IMR-90 (cell line): ENCODE results near the gene TAC4. TPM values are rescaled to one million over a fixed set of nuclear protein-coding genes. Genes with fewer than 3 reads are reported as not detected.

Experiments
- ATAC-seq: fragments of 200-7000 bp; cut with Tn5 transposase; 2 replicates; pipeline ENCODE4 v1.9.1; 2020; ENCODE audit warnings: low read depth, mild to moderate bottlenecking, moderate library complexity
- BruUV-seq: library from RNA; stranded (reverse); fragments of 400-500 nt; replicated peaks from 2 replicates; lab custom pipeline; 2021; lab: Mats Ljungman, UMichigan
- CTCF ChIA-PET: fragments of 300-600 bp; formaldehyde crosslinking; extraction: SDS; loops from one replicate; lab custom pipeline; 2021; ENCODE audit warnings: antibody characterized with exemption; lab: Yijun Ruan, JAX
- POLR2A ChIA-PET: fragments of 300-600 bp; sonication (Branson Sonifier 250); formaldehyde crosslinking; loops from one replicate; lab custom pipeline; 2022; ENCODE audit warnings: antibody characterized with exemption; ENCODE audit not compliant: unreplicated experiment; lab: Charles Lee
- DNase-seq: peaks from one replicate; pipeline ENCODE4 v3.0.0; 2013
- H2AFZ ChIP-seq: replicated peaks from 2 replicates; pipeline ENCODE3; 2013; ENCODE audit warnings: low read length, mild to moderate bottlenecking; ENCODE audit not compliant: poor library complexity
- H2AK5ac ChIP-seq: 2 replicates; pipeline ENCODE4 v1.6.1; 2013; ENCODE audit warnings: low read depth, low read length, inconsistent platforms
- H2AK9ac ChIP-seq: replicated peaks from 2 replicates; pipeline ENCODE3; 2013; ENCODE audit warnings: mild to moderate bottlenecking, low read depth, low read length, moderate library complexity; ENCODE audit not compliant: poor library complexity
- H2BK120ac ChIP-seq: 2 replicates; pipeline ENCODE4 v1.6.1; 2013; ENCODE audit warnings: low read depth, low read length, inconsistent platforms
- H2BK15ac ChIP-seq: 3 replicates; pipeline ENCODE4 v1.6.1; 2013; ENCODE audit warnings: low read depth, low read length, inconsistent platforms
- H2BK20ac ChIP-seq: 2 replicates; pipeline ENCODE4 v1.6.1; 2013; ENCODE audit warnings: low read depth, mild to moderate bottlenecking, inconsistent platforms, low read length, moderate library complexity
- H2BK5ac ChIP-seq: 2 replicates; pipeline ENCODE4 v1.6.1; 2013; ENCODE audit warnings: mild to moderate bottlenecking, low read depth, low read length, inconsistent platforms; ENCODE audit not compliant: poor library complexity, severe bottlenecking
- H3K14ac ChIP-seq: replicated peaks from 2 replicates; pipeline ENCODE4 v1.6.1; 2013; ENCODE audit warnings: low read depth, low read length, inconsistent platforms
- H3K18ac ChIP-seq: 2 replicates; pipeline ENCODE4 v1.6.1; 2013; ENCODE audit warnings: low read depth, low read length, control low read depth
- H3K23ac ChIP-seq: 2 replicates; pipeline ENCODE4 v1.6.1; 2013; ENCODE audit warnings: low read depth, low read length, inconsistent platforms
- H3K27ac ChIP-seq: 2 replicates; pipeline ENCODE4 v1.5.1; 2013; ENCODE audit warnings: mild to moderate bottlenecking, control low read depth, low read length; ENCODE audit not compliant: insufficient read depth
- H3K27me3 ChIP-seq: 2 replicates; pipeline ENCODE4 v1.6.1; 2013; ENCODE audit warnings: low read length; ENCODE audit not compliant: control insufficient read depth, insufficient read depth
- H3K36me3 ChIP-seq: 2 replicates; pipeline ENCODE4 v1.6.1; 2013; ENCODE audit warnings: low read length, mixed read lengths; ENCODE audit not compliant: control insufficient read depth, insufficient read depth
- H3K4ac ChIP-seq: 2 replicates; pipeline ENCODE4 v1.6.1; 2013; ENCODE audit warnings: low read depth, low read length, inconsistent platforms
- H3K4me1 ChIP-seq: 2 replicates; pipeline ENCODE4 v1.6.1; 2013; ENCODE audit warnings: low read length, mixed read lengths; ENCODE audit not compliant: control insufficient read depth, insufficient read depth
- H3K4me2 ChIP-seq: 2 replicates; pipeline ENCODE4 v1.6.1; 2013; ENCODE audit warnings: low read depth, mild to moderate bottlenecking, control low read depth, low read length, moderate library complexity
- H3K4me3 ChIP-seq: 2 replicates; pipeline ENCODE4 v1.5.1; 2013; ENCODE audit warnings: low read depth, mild to moderate bottlenecking, control low read depth, low read length, moderate library complexity; ENCODE audit not compliant: insufficient read depth
- H3K56ac ChIP-seq: 2 replicates; pipeline ENCODE4 v1.6.1; 2013; ENCODE audit warnings: low read length, inconsistent platforms; ENCODE audit not compliant: insufficient read depth; ENCODE audit errors: extremely low read depth
- H3K79me1 ChIP-seq, 2 experiments: 2 replicates each; pipeline ENCODE4 v1.6.1; 2013; ENCODE audit warnings: low read length in 2 of 2, inconsistent platforms in 1 of 2, low read depth in 1 of 2
- H3K9ac ChIP-seq: 2 replicates; pipeline ENCODE4 v1.6.1; 2013; ENCODE audit warnings: low read depth, low read length, control low read depth
- H3K9me1 ChIP-seq: 2 replicates; pipeline ENCODE4 v1.6.1; 2013; ENCODE audit warnings: low read length, inconsistent platforms; ENCODE audit not compliant: insufficient read depth
- H3K9me3 ChIP-seq: 2 replicates; pipeline ENCODE4 v1.6.1; 2013; ENCODE audit warnings: low read length; ENCODE audit not compliant: control insufficient read depth, insufficient read depth
- H4K20me1 ChIP-seq: 2 replicates; pipeline ENCODE4 v1.6.1; 2013; ENCODE audit warnings: low read length, inconsistent platforms; ENCODE audit not compliant: insufficient read depth
- H4K5ac ChIP-seq: 2 replicates; pipeline ENCODE4 v1.6.1; 2013; ENCODE audit warnings: mild to moderate bottlenecking, low read depth, low read length, control low read depth
- H4K8ac ChIP-seq, 2 experiments: 2 replicates each; pipeline ENCODE4 v1.6.1; 2013; ENCODE audit warnings: low read depth in 2 of 2, low read length in 2 of 2, control low read depth in 1 of 2, inconsistent platforms in 1 of 2
- H4K91ac ChIP-seq: 2 replicates; pipeline ENCODE4 v1.6.1; 2013; ENCODE audit warnings: low read depth, low read length, inconsistent platforms; ENCODE audit not compliant: insufficient read depth
- BHLHE40 ChIP-seq: fragments of 150-350 bp; IDR thresholded peaks from 2 replicates; pipeline ENCODE4 v1.6.1; 2016; ENCODE audit warnings: mild to moderate bottlenecking, low read depth, low read length
- CEBPB ChIP-seq: IDR thresholded peaks from 2 replicates; pipeline ENCODE4 v1.6.1; 2012; ENCODE audit warnings: low read depth, low read length, improper control_type of control experiment
- CHD1 ChIP-seq: IDR thresholded peaks from 2 replicates; pipeline ENCODE4 v1.6.1; 2012; ENCODE audit warnings: low read depth, low read length, improper control_type of control experiment
- FOS ChIP-seq: fragments of 150-350 bp; IDR thresholded peaks from 2 replicates; pipeline ENCODE4 v1.6.1; 2016; ENCODE audit warnings: low read depth, low read length
- MAFK ChIP-seq: IDR thresholded peaks from 2 replicates; pipeline ENCODE4 v1.6.1; 2012; ENCODE audit warnings: low read depth, low read length, improper control_type of control experiment
- MAZ ChIP-seq: IDR thresholded peaks from 2 replicates; pipeline ENCODE4 v1.6.1; 2012; ENCODE audit warnings: low read depth, mild to moderate bottlenecking, low read length, improper control_type of control experiment, moderate library complexity, borderline replicate concordance
- MXI1 ChIP-seq: IDR thresholded peaks from 2 replicates; pipeline ENCODE4 v1.6.1; 2012; ENCODE audit warnings: low read depth, mild to moderate bottlenecking, low read length, moderate library complexity, borderline replicate concordance
- NFE2L2 ChIP-seq: fragments of 150-350 bp; IDR thresholded peaks from 2 replicates; pipeline ENCODE4 v1.6.1; 2016; ENCODE audit warnings: low read depth, mild to moderate bottlenecking, low read length
- POLR2A ChIP-seq: IDR thresholded peaks from 2 replicates; pipeline ENCODE4 v1.6.1; 2012; ENCODE audit warnings: mild to moderate bottlenecking, low read depth, low read length
- RAD21 ChIP-seq: IDR thresholded peaks from 2 replicates; pipeline ENCODE4 v1.6.1; 2012; ENCODE audit warnings: low read length, improper control_type of control experiment
- RCOR1 ChIP-seq: IDR thresholded peaks from 2 replicates; pipeline ENCODE4 v1.6.1; 2012; ENCODE audit warnings: mild to moderate bottlenecking, low read length, improper control_type of control experiment; ENCODE audit not compliant: insufficient replicate concordance
- RFX5 ChIP-seq: IDR thresholded peaks from 2 replicates; pipeline ENCODE4 v1.8.0; 2012; ENCODE audit warnings: low read depth, mild to moderate bottlenecking, low read length, moderate library complexity
- SMC3 ChIP-seq: fragments of 150-350 bp; IDR thresholded peaks from 2 replicates; pipeline ENCODE4 v1.6.1; 2016; ENCODE audit warnings: low read depth, mild to moderate bottlenecking, antibody characterized with exemption, low read length, moderate library complexity
- WGBS, 2 experiments: methylation state at CpG; one replicate each; pipeline versions ENCODE4 v1.1.5 to v1.1.7; 2013; ENCODE audit warnings: missing lambda C conversion rate in 2 of 2; ENCODE audit not compliant: insufficient read length in 1 of 2; ENCODE audit errors: extremely low coverage in 2 of 2; 5-methylcytosine and 5-hydroxymethylcytosine counted together
- dilution Hi-C: fragments of 300-500 bp; cut with HindIII; formaldehyde crosslinking; loops from one replicate; pipeline ENCODE4 v1.14.3; 2018; ENCODE audit warnings: low sequenced_read_pairs; ENCODE audit not compliant: unreplicated experiment
- in situ Hi-C: fragments of 300-500 bp; cut with MboI; formaldehyde crosslinking; loops from 3 replicates; pipeline ENCODE4 v1.14.3; 2019; ENCODE audit warnings: low sequenced_read_pairs, inconsistent platforms, mixed read lengths
- intact Hi-C: fragments of 100-400 bp; cut with micrococcal nuclease; formaldehyde crosslinking; loops from 2 replicates; pipeline ENCODE4 v1.10.0; 2022
- polyA plus RNA-seq, 3 experiments: library from polyadenylated mRNA; depleted of rRNA; stranded (reverse); fragments of >200 nt; gene quantifications; 2 replicates each; pipeline ENCODE4 v1.2.3, GENCODE V29; 2012; ENCODE audit warnings: low replicate concordance in 1 of 3
- total RNA-seq: library from RNA; depleted of rRNA; stranded (reverse); fragments of >200 nt; gene quantifications from 2 replicates; pipeline ENCODE4 v1.2.3, GENCODE V29; 2012
- TF ChIP-seq, protein P1 (sequence below): fragments of 150-350 bp; IDR thresholded peaks from 2 replicates; pipeline ENCODE4 v1.6.1; 2016; ENCODE audit warnings: low read depth, mild to moderate bottlenecking, low read length, moderate library complexity, borderline replicate concordance
- TF ChIP-seq, protein P2 (sequence below): fragments of 150-350 bp; IDR thresholded peaks from 2 replicates; pipeline ENCODE4 v1.6.1; 2017; ENCODE audit warnings: mild to moderate bottlenecking, antibody characterized with exemption, low read length, low read depth
- TF ChIP-seq, protein P3 (sequence below): conservative IDR thresholded peaks from 2 replicates; pipeline ENCODE4 v1.5.1; 2012; ENCODE audit warnings: mild to moderate bottlenecking, low read depth, low read length, improper control_type of control experiment

The TAC4 gene
- total and polyA plus RNA-seq, 2 of the 4 experiments (the other 2 are of a cell fraction) = not detected

DNA sequence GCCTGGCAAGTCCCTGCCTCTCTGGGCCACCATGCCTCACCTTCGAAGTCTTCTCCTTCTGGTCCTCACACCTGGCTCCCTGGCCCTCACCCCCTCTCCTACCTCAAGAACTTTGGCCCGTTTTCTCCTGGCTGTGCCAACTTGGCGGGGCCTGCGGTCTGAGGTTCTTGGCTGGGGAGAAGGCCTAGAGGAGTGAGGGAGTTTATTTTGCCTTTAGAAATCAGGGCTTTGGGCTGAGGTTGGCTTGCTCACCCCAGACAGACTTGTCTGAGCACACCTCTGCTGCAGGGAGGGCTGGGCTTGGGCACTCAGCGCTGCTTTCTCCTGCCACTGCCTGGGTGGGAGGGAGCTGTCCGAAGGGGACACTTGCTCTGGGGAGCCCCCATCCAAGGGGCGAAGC lies 23.3 kb upstream of the TAC4 start:
- dilution Hi-C loops (no loop called here), intact Hi-C loops (no loop called here), in situ Hi-C loops (no loop called here)

More for the DNA sequence above, 23.3 kb upstream of the TAC4 start:
- peak overlapping the region; percentile 43 for H2AFZ ChIP-seq
- no peak overlapping the region for H2BK120ac ChIP-seq
- H4K20me1 ChIP-seq = no peaks in the 10 kb centered on the region
- H4K5ac ChIP-seq = no peak overlapping the region
- H2BK15ac ChIP-seq = no peak overlapping the region
- ChIA-PET POLR2A (no interaction called here), CTCF (no interaction called here)
- no peak overlapping the region for H3K4me2 ChIP-seq
- TF ChIP-seq POLR2A = no peak
- TF ChIP-seq BHLHE40 = no peak
- TF ChIP-seq, protein P1, sequence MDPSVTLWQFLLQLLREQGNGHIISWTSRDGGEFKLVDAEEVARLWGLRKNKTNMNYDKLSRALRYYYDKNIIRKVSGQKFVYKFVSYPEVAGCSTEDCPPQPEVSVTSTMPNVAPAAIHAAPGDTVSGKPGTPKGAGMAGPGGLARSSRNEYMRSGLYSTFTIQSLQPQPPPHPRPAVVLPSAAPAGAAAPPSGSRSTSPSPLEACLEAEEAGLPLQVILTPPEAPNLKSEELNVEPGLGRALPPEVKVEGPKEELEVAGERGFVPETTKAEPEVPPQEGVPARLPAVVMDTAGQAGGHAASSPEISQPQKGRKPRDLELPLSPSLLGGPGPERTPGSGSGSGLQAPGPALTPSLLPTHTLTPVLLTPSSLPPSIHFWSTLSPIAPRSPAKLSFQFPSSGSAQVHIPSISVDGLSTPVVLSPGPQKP = no peak
- no peak for TF ChIP-seq MAZ
- TF ChIP-seq, protein P2, sequence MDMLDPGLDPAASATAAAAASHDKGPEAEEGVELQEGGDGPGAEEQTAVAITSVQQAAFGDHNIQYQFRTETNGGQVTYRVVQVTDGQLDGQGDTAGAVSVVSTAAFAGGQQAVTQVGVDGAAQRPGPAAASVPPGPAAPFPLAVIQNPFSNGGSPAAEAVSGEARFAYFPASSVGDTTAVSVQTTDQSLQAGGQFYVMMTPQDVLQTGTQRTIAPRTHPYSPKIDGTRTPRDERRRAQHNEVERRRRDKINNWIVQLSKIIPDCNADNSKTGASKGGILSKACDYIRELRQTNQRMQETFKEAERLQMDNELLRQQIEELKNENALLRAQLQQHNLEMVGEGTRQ = no peak
- TF ChIP-seq RCOR1 = no peak
- TF ChIP-seq CEBPB = no peak
- TF ChIP-seq RFX5 = no peak
- TF ChIP-seq SMC3 = no peak
- no peak for TF ChIP-seq MAFK
- TF ChIP-seq CHD1 = no peak
- TF ChIP-seq NFE2L2 = no peak
- TF ChIP-seq MXI1 = no peak
- no peak for TF ChIP-seq FOS
- TF ChIP-seq, protein P3, sequence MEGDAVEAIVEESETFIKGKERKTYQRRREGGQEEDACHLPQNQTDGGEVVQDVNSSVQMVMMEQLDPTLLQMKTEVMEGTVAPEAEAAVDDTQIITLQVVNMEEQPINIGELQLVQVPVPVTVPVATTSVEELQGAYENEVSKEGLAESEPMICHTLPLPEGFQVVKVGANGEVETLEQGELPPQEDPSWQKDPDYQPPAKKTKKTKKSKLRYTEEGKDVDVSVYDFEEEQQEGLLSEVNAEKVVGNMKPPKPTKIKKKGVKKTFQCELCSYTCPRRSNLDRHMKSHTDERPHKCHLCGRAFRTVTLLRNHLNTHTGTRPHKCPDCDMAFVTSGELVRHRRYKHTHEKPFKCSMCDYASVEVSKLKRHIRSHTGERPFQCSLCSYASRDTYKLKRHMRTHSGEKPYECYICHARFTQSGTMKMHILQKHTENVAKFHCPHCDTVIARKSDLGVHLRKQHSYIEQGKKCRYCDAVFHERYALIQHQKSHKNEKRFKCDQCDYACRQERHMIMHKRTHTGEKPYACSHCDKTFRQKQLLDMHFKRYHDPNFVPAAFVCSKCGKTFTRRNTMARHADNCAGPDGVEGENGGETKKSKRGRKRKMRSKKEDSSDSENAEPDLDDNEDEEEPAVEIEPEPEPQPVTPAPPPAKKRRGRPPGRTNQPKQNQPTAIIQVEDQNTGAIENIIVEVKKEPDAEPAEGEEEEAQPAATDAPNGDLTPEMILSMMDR = no peak
- TF ChIP-seq RAD21 = no peak
- H2BK20ac ChIP-seq = no peak overlapping the region
- no peak overlapping the region for H3K14ac ChIP-seq
- no peak overlapping the region for H2AK9ac ChIP-seq
- no peaks in the 10 kb centered on the region for H3K9me1 ChIP-seq
- H4K8ac ChIP-seq = no peak overlapping the region
- WGBS, 2 experiments = 61% methylated on average over 2 of the region's 7 CpGs; no CpG with 5 or more reads in 1 of the 2 experiments
- H3K56ac ChIP-seq = no peak overlapping the region
- H3K9ac ChIP-seq = no peak overlapping the region
- peaks cover 2% of the 10 kb centered on the region; the same call in 1 of the 2 replicates for H3K4me1 ChIP-seq
- no peaks in the 10 kb centered on the region for H3K36me3 ChIP-seq
- no peak overlapping the region for H2AK5ac ChIP-seq
- peaks cover 87% of the 10 kb centered on the region for H3K27me3 ChIP-seq
- no peak overlapping the region for H3K18ac ChIP-seq
- no TSS peak for BruUV-seq
- H3K4ac ChIP-seq = no peak overlapping the region
- DNase-seq = no peak
- H3K27ac ChIP-seq = no peak overlapping the region
- no peak overlapping the region for H2BK5ac ChIP-seq
- no peak overlapping the region for H3K23ac ChIP-seq
- no peak for ATAC-seq
- H4K91ac ChIP-seq = no peak overlapping the region
- H3K9me3 ChIP-seq = no peaks in the 10 kb centered on the region
- no peaks in the 10 kb centered on the region for H3K79me1 ChIP-seq
- H3K4me3 ChIP-seq = no peak overlapping the region
